K562 (cell line): ENCODE data around the gene SLC24A3. TPM values are rescaled to one million over a fixed set of nuclear protein-coding genes. Genes with fewer than 3 reads are reported as not detected.

Source experiments
- ATAC-seq: fragments of 200-7000 bp; cut with Tn5 transposase; 3 replicates; pipeline ENCODE4 v1.9.1; 2020; ENCODE audit warnings: moderate library complexity
- BruUV-seq: library from RNA; stranded (reverse); fragments of 400-500 nt; replicated peaks from 2 replicates; lab custom pipeline; 2021; lab: Mats Ljungman, UMichigan
- CTCF ChIA-PET: fragments of 300-600 bp; formaldehyde crosslinking; extraction: SDS; loops from one replicate; lab custom pipeline; 2021; ENCODE audit warnings: low intra/inter-chr PET ratio; lab: Yijun Ruan, JAX
- POLR2A ChIA-PET: fragments of 300-600, 350-650 bp; sonication (Branson Sonifier 250); formaldehyde crosslinking; extraction: SDS; loops from one replicate; lab custom pipeline; 2021; ENCODE audit warnings: antibody characterized with exemption, inconsistent platforms; lab: Yijun Ruan, JAX
- DNase-seq, 4 experiments: peaks; one replicate each; pipeline versions ENCODE4 v3.0.0 to v3.0.0-alpha.2; 2011 to 2018; ENCODE audit warnings: low spot score in 3 of 4, mixed read lengths in 3 of 4; ENCODE audit errors: extremely low read depth in 1 of 4
- FAIRE-seq: peaks from 2 replicates; lab custom pipeline; 2011; peaks lifted over from hg19 to GRCh38; lab: Jason Lieb, UNC
- H2AFZ ChIP-seq: 2 replicates; pipeline ENCODE4 v1.6.0; 2011; ENCODE audit warnings: low read depth, low read length, control low read depth, inconsistent platforms
- H3K27ac ChIP-seq: fragments of 200-600 bp; 3 replicates; pipeline ENCODE4 v1.8.0; 2011; ENCODE audit warnings: low read depth, mild to moderate bottlenecking, control low read depth, inconsistent platforms, low read length, moderate library complexity, mixed read lengths; ENCODE audit errors: extremely low read depth
- H3K27me3 ChIP-seq, 2 experiments: fragments of 300-600 bp in 1 of 2; 2 replicates in 1 of 2; 3 replicates in 1 of 2; pipeline versions ENCODE4 v1.6.0 to v1.8.0; 2011; ENCODE audit warnings: inconsistent platforms in 2 of 2, low read length in 2 of 2, mild to moderate bottlenecking in 1 of 2, mixed read lengths in 1 of 2, moderate library complexity in 1 of 2; ENCODE audit not compliant: control insufficient read depth in 2 of 2, insufficient read depth in 2 of 2
- H3K36me3 ChIP-seq: fragments of 300-600 bp; 3 replicates; pipeline ENCODE4 v1.8.0; 2011; ENCODE audit warnings: mild to moderate bottlenecking, low read length, inconsistent platforms; ENCODE audit not compliant: control insufficient read depth, insufficient read depth
- H3K4me1 ChIP-seq, 2 experiments: fragments of 200-600 bp in 1 of 2; replicated peaks in 1 of 2; 2 replicates in 1 of 2; 3 replicates in 1 of 2; pipeline versions ENCODE4 v1.5.1 to v1.8.0; 2011; ENCODE audit warnings: inconsistent platforms in 2 of 2, low read length in 2 of 2, mild to moderate bottlenecking in 1 of 2, mixed read lengths in 1 of 2, moderate library complexity in 1 of 2; ENCODE audit not compliant: control insufficient read depth in 2 of 2, insufficient read depth in 2 of 2
- H3K4me2 ChIP-seq: 2 replicates; pipeline ENCODE4 v1.6.1; 2011; ENCODE audit warnings: low read length, control low read depth, inconsistent platforms, mixed read lengths; ENCODE audit not compliant: insufficient read depth
- H3K4me3 ChIP-seq: fragments of 200-600 bp; sonication (generic), shearing (Covaris generic); 2 replicates; pipeline ENCODE4 v1.5.1; 2016; ENCODE audit warnings: control low read depth, inconsistent platforms
- H3K79me2 ChIP-seq: fragments of 200-600 bp; 3 replicates; pipeline ENCODE4 v1.8.0; 2011; ENCODE audit warnings: low read length, inconsistent platforms; ENCODE audit not compliant: control insufficient read depth, insufficient read depth
- H3K9ac ChIP-seq, 2 experiments: 2 replicates each; pipeline versions ENCODE4 v1.6.0 to v1.6.1; 2011; ENCODE audit warnings: low read depth in 2 of 2, low read length in 2 of 2, control low read depth in 1 of 2, inconsistent platforms in 1 of 2, mild to moderate bottlenecking in 1 of 2, mixed read lengths in 1 of 2; ENCODE audit not compliant: insufficient read depth in 1 of 2
- H3K9me1 ChIP-seq: one replicate; pipeline ENCODE4 v1.6.0; 2011; ENCODE audit warnings: inconsistent platforms, mild to moderate bottlenecking, low read length, moderate library complexity; ENCODE audit not compliant: control insufficient read depth, insufficient read depth
- H3K9me3 ChIP-seq: replicated peaks from 2 replicates; pipeline ENCODE4 v1.5.1; 2011; ENCODE audit warnings: low read depth, low read length, inconsistent platforms; ENCODE audit not compliant: control insufficient read depth, insufficient read depth
- H4K20me1 ChIP-seq: replicated peaks from 2 replicates; pipeline ENCODE4 v1.6.1; 2011; ENCODE audit warnings: low read length, inconsistent platforms, mixed read lengths; ENCODE audit not compliant: control insufficient read depth, insufficient read depth
- HDAC8 ChIP-seq: fragments of 450-650 bp; IDR thresholded peaks from 2 replicates; pipeline ENCODE4 v1.6.1; 2016; ENCODE audit warnings: mild to moderate bottlenecking, missing genetic modification characterization, moderate library complexity, missing compliant biosample characterization
- MITF ChIP-seq: IDR thresholded peaks from 2 replicates; pipeline ENCODE4 v1.6.1; 2014; ENCODE audit warnings: antibody characterized with exemption
- POLR2A ChIP-seq: fragments of 450-650 bp; conservative IDR thresholded peaks from 2 replicates; pipeline ENCODE4 v1.6.1; 2016
- RBM22 ChIP-seq: fragments of 200-400 bp; formaldehyde crosslinking; IDR thresholded peaks from 2 replicates; pipeline ENCODE4 v1.6.1; 2018; ENCODE audit warnings: low read length, low read depth; ENCODE audit not compliant: poor library complexity, severe bottlenecking
- RBM34 ChIP-seq: fragments of 200-400 bp; formaldehyde crosslinking; IDR thresholded peaks from 2 replicates; pipeline ENCODE4 v1.6.1; 2018; ENCODE audit warnings: low read length, borderline replicate concordance; ENCODE audit not compliant: insufficient read depth
- SMAD2 ChIP-seq: fragments of 150-350 bp; IDR thresholded peaks from 2 replicates; pipeline ENCODE4 v1.6.1; 2014; ENCODE audit warnings: low read depth, mild to moderate bottlenecking, low read length
- TAF7 ChIP-seq: fragments of 450-650 bp; IDR thresholded peaks from 2 replicates; pipeline ENCODE4 v1.6.1; 2016; ENCODE audit warnings: missing genetic modification characterization, missing compliant biosample characterization
- ZNF780A ChIP-seq: fragments of 250-450 bp; sonication (Bioruptor Pico); IDR thresholded peaks from 2 replicates; pipeline ENCODE4 v1.5.0; 2021; ENCODE audit warnings: mild to moderate bottlenecking
- WGBS: fragments of 100-300 bp; shearing (Covaris generic); methylation state at CpG from one replicate; pipeline ENCODE4 v1.1.6; 2016; ENCODE audit warnings: low coverage, mixed read lengths; ENCODE audit not compliant: insufficient coverage; ENCODE audit errors: missing lambda C conversion rate; 5-methylcytosine and 5-hydroxymethylcytosine counted together
- in situ Hi-C: fragments of 300-500 bp; cut with MboI; formaldehyde crosslinking; loops from 4 replicates; pipeline ENCODE4 v1.15.0; 2018; ENCODE audit warnings: inconsistent platforms, mixed read lengths
- intact Hi-C: fragments of 100-400 bp; cut with micrococcal nuclease; formaldehyde crosslinking; loops from 2 replicates; pipeline ENCODE4 v1.14.2; 2022
- polyA plus RNA-seq, 8 experiments: library from polyadenylated mRNA; depleted of rRNA in 4 of 8; stranded (reverse) in 5 of 8; unstranded in 3 of 8; fragments of >200 nt; fragmentation: Nextera tagmentation in 2 of 8; fragmentation: Illumina TruSeq in 1 of 8; extraction: Ambion mirVana in 2 of 8; extraction: Trizol in 1 of 8; gene quantifications; 2 replicates each; pipeline versions ENCODE4 v1.2.1 to v1.2.3, GENCODE V29; 2011 to 2014; ENCODE audit warnings: inconsistent platforms in 1 of 8, missing spikeins in 1 of 8
- total RNA-seq, 7 experiments: library from RNA; depleted of rRNA in 6 of 7; stranded (reverse); fragments of >200 nt in 6 of 7; fragmentation: Illumina TruSeq in 2 of 7; extraction: Trizol in 2 of 7; gene quantifications; 2 replicates each; pipeline versions ENCODE4 v1.2.1 to v1.2.3, GENCODE V29; 2011 to 2021; ENCODE audit warnings: low replicate concordance in 1 of 7
- TF ChIP-seq, protein P1 (sequence below), 2 experiments: fragments of 200-800 bp in 1 of 2; sonication (Bioruptor generic) in 1 of 2; sonication (generic) in 1 of 2; formaldehyde crosslinking in 1 of 2; IDR thresholded peaks in 1 of 2; conservative IDR thresholded peaks in 1 of 2; 2 replicates each; pipeline versions ENCODE4 v1.5.0 to v1.6.1; 2016 to 2020; ENCODE audit warnings: missing compliant biosample characterization in 1 of 2, missing genetic modification characterization in 1 of 2, missing genetic modification reagents in 1 of 2
- TF ChIP-seq, protein P2 (sequence below): fragments of 450-650 bp; IDR thresholded peaks from one replicate; pipeline ENCODE4 v1.6.1; 2018; ENCODE audit warnings: mild to moderate bottlenecking, moderate library complexity; ENCODE audit not compliant: partially characterized antibody
- TF ChIP-seq, protein P3 (sequence below): fragments of 250-450 bp; sonication (Bioruptor Pico); IDR thresholded peaks from 2 replicates; pipeline ENCODE4 v1.4.0; 2020

SLC24A3 gene
- total and polyA plus RNA-seq, 9 of the 15 experiments (the other 6 are each of a cell fraction or from before 2014, with no cell fraction given) = not detected

GRCh38 chr20:19738951-19739350 lies 526.5 kb downstream of the SLC24A3 start:
- Histone ChIP-seq H3K4me2 (no peak overlapping the region), H3K9me3 (no peaks in the 10 kb centered on the region), H3K4me3 (no peak overlapping the region), H3K27ac (no peak overlapping the region), H3K9ac (no peak overlapping the region), H2AFZ (no peak overlapping the region), H4K20me1 (no peaks in the 10 kb centered on the region), H3K27me3 (no peaks in the 10 kb centered on the region; a peak in 1 of 5 replicates), H3K4me1 (no peaks in the 10 kb centered on the region), H3K79me2 (no peaks in the 10 kb centered on the region), H3K36me3 (no peaks in the 10 kb centered on the region), H3K9me1 (no peaks in the 10 kb centered on the region)
- ChIA-PET POLR2A (no interaction called here), CTCF (no interaction called here)
- FAIRE-seq = no peak
- 0% methylated on average over 5 of the region's 5 CpGs for WGBS
- no TSS peak for BruUV-seq
- intact Hi-C loops (no loop called here), in situ Hi-C loops (no loop called here)
- no peak for DNase-seq
- ATAC-seq = no peak
- TF ChIP-seq SMAD2 (no peak), RBM22 (no peak), MITF (no peak), ZNF780A (no peak), HDAC8 (tag) (no peak), RBM34 (no peak), POLR2A (no peak), TAF7 (tag) (no peak)
- TF ChIP-seq, protein P1, sequence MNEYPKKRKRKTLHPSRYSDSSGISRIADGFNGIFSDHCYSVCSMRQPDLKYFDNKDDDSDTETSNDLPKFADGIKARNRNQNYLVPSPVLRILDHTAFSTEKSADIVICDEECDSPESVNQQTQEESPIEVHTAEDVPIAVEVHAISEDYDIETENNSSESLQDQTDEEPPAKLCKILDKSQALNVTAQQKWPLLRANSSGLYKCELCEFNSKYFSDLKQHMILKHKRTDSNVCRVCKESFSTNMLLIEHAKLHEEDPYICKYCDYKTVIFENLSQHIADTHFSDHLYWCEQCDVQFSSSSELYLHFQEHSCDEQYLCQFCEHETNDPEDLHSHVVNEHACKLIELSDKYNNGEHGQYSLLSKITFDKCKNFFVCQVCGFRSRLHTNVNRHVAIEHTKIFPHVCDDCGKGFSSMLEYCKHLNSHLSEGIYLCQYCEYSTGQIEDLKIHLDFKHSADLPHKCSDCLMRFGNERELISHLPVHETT (CRISPR knock-in tag; conservative IDR thresholded peaks at IDR 0.05 in 1 of 2, IDR thresholded peaks at IDR 0.05 in 1 of 2) = no peak
- TF ChIP-seq, protein P2, sequence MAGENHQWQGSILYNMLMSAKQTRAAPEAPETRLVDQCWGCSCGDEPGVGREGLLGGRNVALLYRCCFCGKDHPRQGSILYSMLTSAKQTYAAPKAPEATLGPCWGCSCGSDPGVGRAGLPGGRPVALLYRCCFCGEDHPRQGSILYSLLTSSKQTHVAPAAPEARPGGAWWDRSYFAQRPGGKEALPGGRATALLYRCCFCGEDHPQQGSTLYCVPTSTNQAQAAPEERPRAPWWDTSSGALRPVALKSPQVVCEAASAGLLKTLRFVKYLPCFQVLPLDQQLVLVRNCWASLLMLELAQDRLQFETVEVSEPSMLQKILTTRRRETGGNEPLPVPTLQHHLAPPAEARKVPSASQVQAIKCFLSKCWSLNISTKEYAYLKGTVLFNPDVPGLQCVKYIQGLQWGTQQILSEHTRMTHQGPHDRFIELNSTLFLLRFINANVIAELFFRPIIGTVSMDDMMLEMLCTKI = no peak
- TF ChIP-seq, protein P3, sequence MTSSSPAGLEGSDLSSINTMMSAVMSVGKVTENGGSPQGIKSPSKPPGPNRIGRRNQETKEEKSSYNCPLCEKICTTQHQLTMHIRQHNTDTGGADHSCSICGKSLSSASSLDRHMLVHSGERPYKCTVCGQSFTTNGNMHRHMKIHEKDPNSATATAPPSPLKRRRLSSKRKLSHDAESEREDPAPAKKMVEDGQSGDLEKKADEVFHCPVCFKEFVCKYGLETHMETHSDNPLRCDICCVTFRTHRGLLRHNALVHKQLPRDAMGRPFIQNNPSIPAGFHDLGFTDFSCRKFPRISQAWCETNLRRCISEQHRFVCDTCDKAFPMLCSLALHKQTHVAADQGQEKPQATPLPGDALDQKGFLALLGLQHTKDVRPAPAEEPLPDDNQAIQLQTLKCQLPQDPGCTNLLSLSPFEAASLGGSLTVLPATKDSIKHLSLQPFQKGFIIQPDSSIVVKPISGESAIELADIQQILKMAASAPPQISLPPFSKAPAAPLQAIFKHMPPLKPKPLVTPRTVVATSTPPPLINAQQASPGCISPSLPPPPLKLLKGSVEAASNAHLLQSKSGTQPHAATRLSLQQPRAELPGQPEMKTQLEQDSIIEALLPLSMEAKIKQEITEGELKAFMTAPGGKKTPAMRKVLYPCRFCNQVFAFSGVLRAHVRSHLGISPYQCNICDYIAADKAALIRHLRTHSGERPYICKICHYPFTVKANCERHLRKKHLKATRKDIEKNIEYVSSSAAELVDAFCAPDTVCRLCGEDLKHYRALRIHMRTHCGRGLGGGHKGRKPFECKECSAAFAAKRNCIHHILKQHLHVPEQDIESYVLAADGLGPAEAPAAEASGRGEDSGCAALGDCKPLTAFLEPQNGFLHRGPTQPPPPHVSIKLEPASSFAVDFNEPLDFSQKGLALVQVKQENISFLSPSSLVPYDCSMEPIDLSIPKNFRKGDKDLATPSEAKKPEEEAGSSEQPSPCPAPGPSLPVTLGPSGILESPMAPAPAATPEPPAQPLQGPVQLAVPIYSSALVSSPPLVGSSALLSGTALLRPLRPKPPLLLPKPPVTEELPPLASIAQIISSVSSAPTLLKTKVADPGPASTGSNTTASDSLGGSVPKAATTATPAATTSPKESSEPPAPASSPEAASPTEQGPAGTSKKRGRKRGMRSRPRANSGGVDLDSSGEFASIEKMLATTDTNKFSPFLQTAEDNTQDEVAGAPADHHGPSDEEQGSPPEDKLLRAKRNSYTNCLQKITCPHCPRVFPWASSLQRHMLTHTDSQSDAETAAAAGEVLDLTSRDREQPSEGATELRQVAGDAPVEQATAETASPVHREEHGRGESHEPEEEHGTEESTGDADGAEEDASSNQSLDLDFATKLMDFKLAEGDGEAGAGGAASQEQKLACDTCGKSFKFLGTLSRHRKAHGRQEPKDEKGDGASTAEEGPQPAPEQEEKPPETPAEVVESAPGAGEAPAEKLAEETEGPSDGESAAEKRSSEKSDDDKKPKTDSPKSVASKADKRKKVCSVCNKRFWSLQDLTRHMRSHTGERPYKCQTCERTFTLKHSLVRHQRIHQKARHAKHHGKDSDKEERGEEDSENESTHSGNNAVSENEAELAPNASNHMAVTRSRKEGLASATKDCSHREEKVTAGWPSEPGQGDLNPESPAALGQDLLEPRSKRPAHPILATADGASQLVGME (CRISPR knock-in tag) = no peak
